HCT116 (cell line): ENCODE data around the gene PFKP.

Source experiments
- ATF3 ChIP-seq: IDR thresholded peaks from 2 replicates; pipeline ENCODE4 v1.6.1; 2012
- CEBPB ChIP-seq: IDR thresholded peaks from 2 replicates; pipeline ENCODE4 v1.6.1; 2012; ENCODE audit warnings: low read depth
- CTCF ChIP-seq, 3 experiments: fragments of 200-600 bp in 1 of 3; sonication (generic) in 1 of 3; IDR thresholded peaks in 2 of 3; conservative IDR thresholded peaks in 1 of 3; 2 replicates each; pipeline ENCODE4 v1.5.1; 2012 to 2017; ENCODE audit warnings: low read depth in 2 of 3, low read length in 2 of 3, antibody characterized with exemption in 1 of 3, borderline replicate concordance in 1 of 3, control low read depth in 1 of 3, mild to moderate bottlenecking in 1 of 3, mixed read lengths in 1 of 3, mixed run types in 1 of 3, moderate library complexity in 1 of 3; ENCODE audit not compliant: insufficient read depth in 1 of 3
- JUND ChIP-seq: IDR thresholded peaks from 2 replicates; pipeline ENCODE4 v1.6.1; 2012
- MAX ChIP-seq: IDR thresholded peaks from 2 replicates; pipeline ENCODE4 v1.6.1; 2012
- POLR2A ChIP-seq: IDR thresholded peaks from 2 replicates; pipeline ENCODE4 v1.7.0; 2011; ENCODE audit warnings: borderline replicate concordance; ENCODE audit not compliant: insufficient read depth, insufficient read length; ENCODE audit errors: extremely low read depth
- POLR2AphosphoS5 ChIP-seq: IDR thresholded peaks from 2 replicates; pipeline ENCODE4 v1.6.1; 2011; ENCODE audit warnings: mild to moderate bottlenecking, low read depth, low read length, moderate library complexity
- REST ChIP-seq: IDR thresholded peaks from 2 replicates; pipeline ENCODE4 v1.6.1; 2012; ENCODE audit warnings: low read depth
- SIN3A ChIP-seq: IDR thresholded peaks from 2 replicates; pipeline ENCODE4 v1.6.1; 2012; ENCODE audit warnings: low read depth
- TCF7L2 ChIP-seq: IDR thresholded peaks from 2 replicates; pipeline ENCODE4 v1.7.0; 2011; ENCODE audit warnings: borderline replicate concordance, inconsistent platforms; ENCODE audit not compliant: insufficient read depth, insufficient read length; ENCODE audit errors: extremely low read depth
- YY1 ChIP-seq: IDR thresholded peaks from 2 replicates; pipeline ENCODE4 v1.6.1; 2011; ENCODE audit warnings: low read length, low read depth, moderate library complexity, mild to moderate bottlenecking; ENCODE audit not compliant: insufficient replicate concordance; ENCODE audit errors: extremely low read depth

- no peak for TF ChIP-seq TCF7L2
- no peak for TF ChIP-seq POLR2AphosphoS5
- TF ChIP-seq CEBPB = no peak
- no peak for TF ChIP-seq ATF3
- no peak for TF ChIP-seq CTCF (IDR thresholded peaks at IDR 0.05 in 2 of 3, conservative IDR thresholded peaks at IDR 0.05 in 1 of 3; ENCODE audit: borderline replicate concordance in 1 of 3, insufficient read depth in 1 of 3, low read depth in 2 of 3, low read length in 2 of 3)
- no peak for TF ChIP-seq JUND
- TF ChIP-seq SIN3A = no peak
- TF ChIP-seq REST = no peak
- no peak for TF ChIP-seq MAX
- TF ChIP-seq POLR2A = no peak
- no peak for TF ChIP-seq YY1
These were observed 1.7 kb upstream of the PFKP start for GRCh38 chr10:3065622-3066021.
